OCI-LY1 (cell line): Measurements from ENCODE around the gene SYK.
A peak's percentile ranks its signal among the peaks of the same experiment; 100 is the strongest.

Experiments
- H2AFZ ChIP-seq: fragments of 200-600 bp; sonication (generic), shearing (Covaris generic); 2 replicates; pipeline ENCODE4 v1.6.0; 2014; ENCODE audit warnings: antibody characterized with exemption, mild to moderate bottlenecking, low read length
- H3F3A ChIP-seq: fragments of 200-600 bp; sonication (generic), shearing (Covaris generic); 2 replicates; pipeline ENCODE4 v1.6.0; 2014; ENCODE audit warnings: mild to moderate bottlenecking, antibody characterized with exemption, low read length, moderate library complexity; ENCODE audit not compliant: insufficient read depth
- H3K27ac ChIP-seq: fragments of 200-600 bp; sonication (generic); 2 replicates; pipeline ENCODE4 v1.5.1; 2014; ENCODE audit warnings: low read length, mixed run types, mild to moderate bottlenecking, low read depth; ENCODE audit not compliant: poor library complexity, severe bottlenecking
- H3K27me3 ChIP-seq: fragments of 200-600 bp; sonication (generic); 2 replicates; pipeline ENCODE4 v1.6.0; 2014; ENCODE audit warnings: antibody characterized with exemption, mild to moderate bottlenecking, low read length, moderate library complexity; ENCODE audit not compliant: insufficient read depth
- H3K36me3 ChIP-seq: fragments of 200-600 bp; sonication (generic); 2 replicates; pipeline ENCODE4 v1.6.1; 2014; ENCODE audit warnings: mild to moderate bottlenecking, antibody characterized with exemption, low read length, moderate library complexity, mixed read lengths; ENCODE audit not compliant: insufficient read depth
- H3K4me1 ChIP-seq: fragments of 200-600 bp; sonication (generic); 2 replicates; pipeline ENCODE4 v1.5.1; 2014; ENCODE audit warnings: mild to moderate bottlenecking, low read length, moderate library complexity; ENCODE audit not compliant: insufficient read depth, severe bottlenecking
- H3K4me2 ChIP-seq: fragments of 200-600 bp; sonication (generic), shearing (Covaris generic); 2 replicates; pipeline ENCODE4 v1.6.1; 2014; ENCODE audit warnings: low read length
- H3K4me3 ChIP-seq: fragments of 200-600 bp; sonication (generic); 2 replicates; pipeline ENCODE4 v1.5.1; 2014; ENCODE audit warnings: low read length, low read depth, mild to moderate bottlenecking, mixed read lengths; ENCODE audit not compliant: poor library complexity, severe bottlenecking
- H3K79me2 ChIP-seq: fragments of 200-600 bp; shearing (Covaris generic); 2 replicates; pipeline ENCODE4 v1.6.1; 2016; ENCODE audit warnings: mixed run types, low read length, mixed read lengths; ENCODE audit not compliant: insufficient read depth
- H3K9ac ChIP-seq: fragments of 200-600 bp; sonication (generic), shearing (Covaris generic); 2 replicates; pipeline ENCODE4 v1.6.1; 2014; ENCODE audit warnings: mild to moderate bottlenecking, low read length, mixed read lengths
- H3K9me2 ChIP-seq: fragments of 200-600 bp; sonication (generic), shearing (Covaris generic); 2 replicates; pipeline ENCODE4 v1.6.1; 2014; ENCODE audit warnings: low read depth, mild to moderate bottlenecking, low read length, mixed read lengths
- H3K9me3 ChIP-seq: fragments of 200-600 bp; shearing (Covaris generic); 2 replicates; pipeline ENCODE4 v1.6.1; 2014; ENCODE audit warnings: low read length, mixed read lengths
- H4K20me1 ChIP-seq: fragments of 200-600 bp; sonication (generic), shearing (Covaris generic); 2 replicates; pipeline ENCODE4 v1.6.0; 2016; ENCODE audit warnings: mild to moderate bottlenecking, low read length; ENCODE audit not compliant: insufficient read depth
- EZH2 ChIP-seq: fragments of 200-600 bp; sonication (generic), shearing (Covaris generic); IDR thresholded peaks from 2 replicates; pipeline ENCODE4 v1.8.0; 2017; ENCODE audit warnings: borderline replicate concordance, mixed run types, mild to moderate bottlenecking, antibody characterized with exemption, low read length, moderate library complexity, mixed read lengths
- TF ChIP-seq, protein P1 (sequence below): fragments of 200-600 bp; sonication (generic), shearing (Covaris generic); IDR thresholded peaks from 2 replicates; pipeline ENCODE4 v1.5.1; 2017; ENCODE audit warnings: mild to moderate bottlenecking, antibody characterized with exemption, low read length, moderate library complexity, mixed read lengths

The SYK gene

DNA sequence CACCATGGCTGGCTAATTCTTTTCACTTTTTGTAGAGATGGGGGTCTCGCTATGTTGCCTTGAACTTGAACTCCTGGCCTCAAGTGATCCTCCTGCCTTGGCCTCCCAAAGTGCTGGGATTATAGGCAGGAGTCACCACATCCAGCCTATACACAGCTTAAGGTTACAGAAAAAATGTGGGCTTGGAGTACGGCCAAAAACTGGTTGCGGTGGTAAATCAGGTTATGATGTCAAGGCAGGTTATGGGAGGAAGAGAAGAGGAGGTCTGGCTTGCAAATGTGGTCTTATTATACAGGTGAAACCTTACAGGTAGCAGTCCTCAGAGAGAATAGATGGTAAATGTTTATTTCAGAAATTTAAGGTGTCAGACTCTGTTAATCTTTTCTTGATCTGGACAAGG is 30.7 kb upstream of the SYK start:
- no peaks in the 10 kb centered on the region for H3K79me2 ChIP-seq
- H3F3A ChIP-seq, result peaks cover 2% of the 10 kb centered on the region; the same call in 1 of the 2 replicates
- no peaks in the 10 kb centered on the region for H3K27me3 ChIP-seq
- no peaks in the 10 kb centered on the region for H4K20me1 ChIP-seq
- no peaks in the 10 kb centered on the region for H3K9me2 ChIP-seq
- no peak overlapping the region for H3K4me3 ChIP-seq
- no peak for TF ChIP-seq EZH2
- TF ChIP-seq, protein P1, sequence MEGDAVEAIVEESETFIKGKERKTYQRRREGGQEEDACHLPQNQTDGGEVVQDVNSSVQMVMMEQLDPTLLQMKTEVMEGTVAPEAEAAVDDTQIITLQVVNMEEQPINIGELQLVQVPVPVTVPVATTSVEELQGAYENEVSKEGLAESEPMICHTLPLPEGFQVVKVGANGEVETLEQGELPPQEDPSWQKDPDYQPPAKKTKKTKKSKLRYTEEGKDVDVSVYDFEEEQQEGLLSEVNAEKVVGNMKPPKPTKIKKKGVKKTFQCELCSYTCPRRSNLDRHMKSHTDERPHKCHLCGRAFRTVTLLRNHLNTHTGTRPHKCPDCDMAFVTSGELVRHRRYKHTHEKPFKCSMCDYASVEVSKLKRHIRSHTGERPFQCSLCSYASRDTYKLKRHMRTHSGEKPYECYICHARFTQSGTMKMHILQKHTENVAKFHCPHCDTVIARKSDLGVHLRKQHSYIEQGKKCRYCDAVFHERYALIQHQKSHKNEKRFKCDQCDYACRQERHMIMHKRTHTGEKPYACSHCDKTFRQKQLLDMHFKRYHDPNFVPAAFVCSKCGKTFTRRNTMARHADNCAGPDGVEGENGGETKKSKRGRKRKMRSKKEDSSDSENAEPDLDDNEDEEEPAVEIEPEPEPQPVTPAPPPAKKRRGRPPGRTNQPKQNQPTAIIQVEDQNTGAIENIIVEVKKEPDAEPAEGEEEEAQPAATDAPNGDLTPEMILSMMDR, result no peak
- no peak overlapping the region for H2AFZ ChIP-seq
- peak overlapping the region; percentile 89 for H3K27ac ChIP-seq
- no peaks in the 10 kb centered on the region for H3K36me3 ChIP-seq
- H3K9me3 ChIP-seq, result peaks cover 25% of the 10 kb centered on the region
- no peak overlapping the region; the same call in 1 of the 2 replicates for H3K9ac ChIP-seq
- peak overlapping the region; percentile 13; the same call in 1 of the 2 replicates for H3K4me2 ChIP-seq
- peaks cover 65% of the 10 kb centered on the region for H3K4me1 ChIP-seq

DNA sequence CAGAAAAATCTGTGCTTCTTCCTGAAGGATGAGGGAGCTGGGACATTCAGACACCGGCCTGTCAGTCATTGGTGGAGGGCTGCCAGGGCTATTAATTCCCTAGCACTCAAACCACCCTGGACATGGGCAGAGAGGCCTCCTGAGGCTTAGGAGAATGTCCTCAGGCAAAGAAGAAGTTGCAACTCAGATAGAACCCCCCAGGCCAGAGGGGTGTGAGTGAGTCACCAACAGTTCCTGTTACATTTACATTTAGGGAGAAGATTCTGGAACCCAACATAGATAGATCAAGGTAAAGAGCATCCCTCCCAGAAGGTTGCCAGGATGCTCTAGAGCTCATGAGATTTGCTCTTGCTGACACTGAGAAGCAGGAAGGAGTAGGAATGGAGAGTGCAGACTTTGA is 29.2 kb upstream of the SYK start:
- H2AFZ ChIP-seq, result no peak overlapping the region
- no peaks in the 10 kb centered on the region for H3K9me2 ChIP-seq
- no peaks in the 10 kb centered on the region for H3K27me3 ChIP-seq
- TF ChIP-seq EZH2, result no peak
- TF ChIP-seq, protein P1, result no peak
- H4K20me1 ChIP-seq, result no peaks in the 10 kb centered on the region
- no peak overlapping the region for H3K4me3 ChIP-seq
- H3K4me1 ChIP-seq, result peaks cover 66% of the 10 kb centered on the region
- peaks cover 2% of the 10 kb centered on the region; the same call in 1 of the 2 replicates for H3F3A ChIP-seq
- H3K27ac ChIP-seq, result peak overlapping the region; percentile 93
- H3K4me2 ChIP-seq, result no peak overlapping the region
- H3K9ac ChIP-seq, result no peak overlapping the region
- no peaks in the 10 kb centered on the region for H3K36me3 ChIP-seq
- no peaks in the 10 kb centered on the region for H3K79me2 ChIP-seq
- H3K9me3 ChIP-seq, result peaks cover 16% of the 10 kb centered on the region

DNA sequence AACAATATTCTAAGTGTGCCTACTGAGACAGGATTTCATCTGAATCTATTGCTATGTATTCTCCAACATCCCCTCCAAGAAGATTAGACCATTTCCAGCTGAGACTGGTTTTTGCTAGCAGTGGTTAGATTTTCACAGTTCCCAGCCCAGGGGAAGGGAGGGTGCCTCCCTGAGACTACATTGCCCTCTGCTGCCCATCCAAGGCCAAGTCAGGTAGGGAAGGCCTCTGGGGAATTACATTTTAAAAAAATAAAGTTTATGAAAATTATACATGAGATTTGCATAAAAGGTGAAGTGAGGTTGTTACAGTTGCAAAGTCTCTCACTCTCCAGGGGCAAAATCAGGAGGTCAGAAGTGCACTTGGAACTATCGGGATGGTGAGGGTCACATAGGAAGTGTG is 28.0 kb upstream of the SYK start:
- H3K4me1 ChIP-seq, result peaks cover 66% of the 10 kb centered on the region
- H3K9ac ChIP-seq, result no peak overlapping the region; the same call in 1 of the 2 replicates
- H3K27ac ChIP-seq, result peak overlapping the region; percentile 93
- peaks cover 2% of the 10 kb centered on the region; the same call in 1 of the 2 replicates for H3F3A ChIP-seq
- H2AFZ ChIP-seq, result no peak overlapping the region
- peaks cover 9% of the 10 kb centered on the region for H3K9me3 ChIP-seq
- no peaks in the 10 kb centered on the region for H3K27me3 ChIP-seq
- TF ChIP-seq EZH2, result no peak
- TF ChIP-seq, protein P1, result peak; percentile 70
- no peaks in the 10 kb centered on the region for H3K79me2 ChIP-seq
- peak overlapping the region; percentile 1 for H3K4me3 ChIP-seq
- H3K4me2 ChIP-seq, result peak overlapping the region; percentile 48; the same call in 1 of the 2 replicates
- H3K9me2 ChIP-seq, result no peaks in the 10 kb centered on the region
- H4K20me1 ChIP-seq, result no peaks in the 10 kb centered on the region
- no peaks in the 10 kb centered on the region for H3K36me3 ChIP-seq
